Fibroblast of lung (primary cell): Measurements from ENCODE around the gene RAB3GAP1. TPM values are rescaled to one million over a fixed set of nuclear protein-coding genes. Genes with fewer than 3 reads are reported as not detected.

ENCODE experiments used
- DNase-seq, 2 donors: peaks; one replicate each; pipeline versions ENCODE4 v3.0.0 to v3.0.0-alpha.2; 2010; ENCODE audit warnings: low read depth in 2 of 2
- H2AFZ ChIP-seq: 2 replicates; pipeline ENCODE4 v1.5.1; 2012; ENCODE audit warnings: low read length, control low read depth, inconsistent platforms
- H3K27ac ChIP-seq: 2 replicates; pipeline ENCODE4 v1.5.1; 2011; ENCODE audit warnings: low read length, control low read depth; ENCODE audit not compliant: insufficient read depth
- H3K27me3 ChIP-seq: 2 replicates; pipeline ENCODE4 v1.5.1; 2011; ENCODE audit warnings: mild to moderate bottlenecking, low read length; ENCODE audit not compliant: control insufficient read depth, insufficient read depth
- H3K36me3 ChIP-seq: 2 replicates; pipeline ENCODE4 v1.5.1; 2011; ENCODE audit warnings: low read length; ENCODE audit not compliant: control insufficient read depth, insufficient read depth
- H3K4me1 ChIP-seq: 2 replicates; pipeline ENCODE4 v1.5.1; 2011; ENCODE audit warnings: low read length; ENCODE audit not compliant: control insufficient read depth, insufficient read depth; ENCODE audit errors: extremely low read depth
- H3K4me2 ChIP-seq: 2 replicates; pipeline ENCODE4 v1.5.1; 2011; ENCODE audit warnings: low read length, control low read depth; ENCODE audit not compliant: insufficient read depth; ENCODE audit errors: extremely low read depth
- H3K4me3 ChIP-seq, 4 experiments: fragments of 200-600 bp in 1 of 4; sonication (generic) in 1 of 4; replicated peaks in 1 of 4; 2 replicates each; pipeline ENCODE4 v1.5.1; 2011 to 2016; ENCODE audit warnings: low read length in 4 of 4, low read depth in 3 of 4, mild to moderate bottlenecking in 3 of 4, control low read depth in 2 of 4, inconsistent platforms in 1 of 4, mixed read lengths in 1 of 4; ENCODE audit not compliant: insufficient read depth in 1 of 4; ENCODE audit errors: control extremely low read depth in 1 of 4
- H3K79me2 ChIP-seq: 2 replicates; pipeline ENCODE4 v1.5.1; 2012; ENCODE audit warnings: mild to moderate bottlenecking, low read length, inconsistent platforms; ENCODE audit not compliant: control insufficient read depth, insufficient read depth
- H3K9ac ChIP-seq: 2 replicates; pipeline ENCODE4 v1.5.1; 2011; ENCODE audit warnings: mild to moderate bottlenecking, low read length, control low read depth; ENCODE audit not compliant: insufficient read depth
- H3K9me3 ChIP-seq: 2 replicates; pipeline ENCODE4 v1.5.1; 2012; ENCODE audit warnings: low read depth, low read length; ENCODE audit not compliant: control insufficient read depth, insufficient read depth
- H4K20me1 ChIP-seq: 2 replicates; pipeline ENCODE4 v1.5.1; 2011; ENCODE audit warnings: low read length; ENCODE audit not compliant: control insufficient read depth, insufficient read depth; ENCODE audit errors: extremely low read depth
- EZH2 ChIP-seq: IDR thresholded peaks from 2 replicates; pipeline ENCODE4 v1.5.1; 2012; ENCODE audit warnings: low read length, control low read depth, mild to moderate bottlenecking; ENCODE audit errors: missing control alignments
- polyA plus RNA-seq, 2 donors: library from polyadenylated mRNA; depleted of rRNA in 1 of 2; stranded (reverse) in 1 of 2; unstranded in 1 of 2; fragments of >200 nt; gene quantifications; 2 replicates each; pipeline ENCODE4 v1.2.1, GENCODE V29; 2011 to 2012; ENCODE audit warnings: missing spikeins in 1 of 2
- total RNA-seq: library from RNA; depleted of rRNA; stranded (reverse); fragments of >200 nt; gene quantifications from 2 replicates; pipeline ENCODE4 v1.2.1, GENCODE V29; 2014
- TF ChIP-seq, protein P1 (sequence below), 2 donors: IDR thresholded peaks in 1 of 2; conservative IDR thresholded peaks in 1 of 2; 1 replicate in 1 of 2; 2 replicates in 1 of 2; pipeline ENCODE4 v1.5.1; 2011 to 2012; ENCODE audit warnings: low read length in 2 of 2, control low read depth in 1 of 2, inconsistent platforms in 1 of 2, low read depth in 1 of 2, mild to moderate bottlenecking in 1 of 2

Gene RAB3GAP1
- total and polyA plus RNA-seq, 2 donors (not counting 1 experiment from before 2014, with no cell fraction given): 42.4 to 82.6 TPM

DNA sequence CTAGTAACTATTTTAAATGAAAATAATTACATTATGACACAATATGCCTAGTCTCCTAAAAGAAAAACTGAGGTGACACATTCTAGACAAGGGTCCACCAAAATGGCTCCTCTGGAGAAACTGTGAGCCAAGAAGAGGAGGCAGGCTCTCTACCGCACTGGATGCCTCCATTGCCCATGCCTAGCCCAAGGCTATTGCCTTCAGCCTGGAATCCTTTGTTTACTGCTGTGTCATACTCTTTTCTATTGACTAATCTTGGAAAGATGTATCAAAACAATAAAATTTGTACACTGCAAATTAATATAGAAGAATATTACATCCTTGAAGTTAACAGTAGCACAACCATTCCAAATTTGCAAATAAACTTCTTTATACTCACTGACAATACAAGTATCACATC lies 167.1 kb downstream of the RAB3GAP1 start:
- DNase-seq: no peak
- no peak for TF ChIP-seq EZH2
- TF ChIP-seq, protein P1, sequence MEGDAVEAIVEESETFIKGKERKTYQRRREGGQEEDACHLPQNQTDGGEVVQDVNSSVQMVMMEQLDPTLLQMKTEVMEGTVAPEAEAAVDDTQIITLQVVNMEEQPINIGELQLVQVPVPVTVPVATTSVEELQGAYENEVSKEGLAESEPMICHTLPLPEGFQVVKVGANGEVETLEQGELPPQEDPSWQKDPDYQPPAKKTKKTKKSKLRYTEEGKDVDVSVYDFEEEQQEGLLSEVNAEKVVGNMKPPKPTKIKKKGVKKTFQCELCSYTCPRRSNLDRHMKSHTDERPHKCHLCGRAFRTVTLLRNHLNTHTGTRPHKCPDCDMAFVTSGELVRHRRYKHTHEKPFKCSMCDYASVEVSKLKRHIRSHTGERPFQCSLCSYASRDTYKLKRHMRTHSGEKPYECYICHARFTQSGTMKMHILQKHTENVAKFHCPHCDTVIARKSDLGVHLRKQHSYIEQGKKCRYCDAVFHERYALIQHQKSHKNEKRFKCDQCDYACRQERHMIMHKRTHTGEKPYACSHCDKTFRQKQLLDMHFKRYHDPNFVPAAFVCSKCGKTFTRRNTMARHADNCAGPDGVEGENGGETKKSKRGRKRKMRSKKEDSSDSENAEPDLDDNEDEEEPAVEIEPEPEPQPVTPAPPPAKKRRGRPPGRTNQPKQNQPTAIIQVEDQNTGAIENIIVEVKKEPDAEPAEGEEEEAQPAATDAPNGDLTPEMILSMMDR (conservative IDR thresholded peaks at IDR 0.05 in 1 of 2, IDR thresholded peaks at IDR 0.05 in 1 of 2; ENCODE audit: low read depth in 1 of 2, low read length in 2 of 2): no peak
- Histone ChIP-seq H3K9me3 (no peaks in the 10 kb centered on the region), H2AFZ (no peak overlapping the region), H3K36me3 (no peaks in the 10 kb centered on the region), H3K4me3 (no peak overlapping the region), H3K27ac (no peak overlapping the region), H3K27me3 (no peaks in the 10 kb centered on the region), H3K4me2 (no peak overlapping the region), H3K4me1 (no peaks in the 10 kb centered on the region), H3K9ac (no peak overlapping the region), H4K20me1 (no peaks in the 10 kb centered on the region), H3K79me2 (no peaks in the 10 kb centered on the region)

Other genes with a start within 250 kb of the RAB3GAP1 start
- not detected in 2 replicates for gene ACMSD, start 213.7 kb upstream of the RAB3GAP1 start, total RNA-seq
- gene ACMSD, start 213.7 kb upstream of the RAB3GAP1 start, polyA plus RNA-seq: not detected in 2 replicates
- gene CCNT2, start 133.5 kb upstream of the RAB3GAP1 start, total RNA-seq: 21.1 and 30.1 TPM in 2 replicates
- 10.5 and 10.8 TPM in 2 replicates for gene CCNT2, start 133.5 kb upstream of the RAB3GAP1 start, polyA plus RNA-seq
- not detected in 2 replicates for gene MAP3K19, start 4.8 kb upstream of the RAB3GAP1 start, total RNA-seq
- not detected in 2 replicates for gene MAP3K19, start 4.8 kb upstream of the RAB3GAP1 start, polyA plus RNA-seq